Activated CD8-positive, alpha-beta T cell treated with anti-CD3 and anti-CD28 coated beads, Interleukin-2, amount 10 ng/mL, durations not matched to agents 7 days and 5 days (primary cell): Measurements from ENCODE around the gene MAP3K7. TPM values are rescaled to one million over a fixed set of nuclear protein-coding genes. Genes with fewer than 3 reads are reported as not detected.

Experiments
- ATAC-seq: fragments of 150-1000 bp; cut with Tn5 transposase; one replicate; pipeline ENCODE4 v1.10.0; 2021; ENCODE audit warnings: moderate library complexity
- CTCF ChIA-PET: fragments of 350-600 bp; sonication (Branson Sonifier 250); formaldehyde crosslinking; loops from one replicate; lab custom pipeline; 2021; ENCODE audit warnings: antibody characterized with exemption; lab: Charles Lee
- POLR2A ChIA-PET: fragments of 350-600 bp; sonication (Branson Sonifier 250); formaldehyde crosslinking; loops from one replicate; lab custom pipeline; 2021; ENCODE audit warnings: antibody characterized with exemption; lab: Charles Lee
- DNase-seq: peaks from one replicate; pipeline ENCODE4 v3.0.0-alpha.2; 2020
- H3K27ac Mint-ChIP-seq: one replicate; pipeline ENCODE4 v1.8.0; 2021; ENCODE audit warnings: mild to moderate bottlenecking, mixed read lengths
- H3K27me3 Mint-ChIP-seq: one replicate; pipeline ENCODE4 v1.8.0; 2021; ENCODE audit warnings: low read depth, mixed read lengths
- H3K36me3 Mint-ChIP-seq: one replicate; pipeline ENCODE4 v1.8.0; 2021; ENCODE audit warnings: low read depth, mixed read lengths
- H3K4me1 Mint-ChIP-seq: one replicate; pipeline ENCODE4 v1.8.0; 2021; ENCODE audit warnings: low read depth, mixed read lengths
- H3K4me3 Mint-ChIP-seq: one replicate; pipeline ENCODE4 v1.8.0; 2021; ENCODE audit warnings: mild to moderate bottlenecking, mixed read lengths
- H3K9me3 Mint-ChIP-seq: one replicate; pipeline ENCODE4 v1.8.0; 2022; ENCODE audit warnings: mixed read lengths; ENCODE audit not compliant: insufficient read depth
- total RNA-seq, 2 experiments: library from RNA; stranded (reverse); gene quantifications; one replicate each; pipeline ENCODE4 v1.2.3, GENCODE V29; 2021

MAP3K7 gene
- total RNA-seq, 2 experiments from 2014 or later = 27.8 to 28.1 TPM

GRCh38 chr6:90599151-90599550, 12.3 kb upstream of the MAP3K7 start:
- peaks cover 46% of the 10 kb centered on the region for H3K27me3 Mint-ChIP-seq
- no peaks in the 10 kb centered on the region for H3K9me3 Mint-ChIP-seq
- ChIA-PET POLR2A (interaction anchor here (1.2 kb wide), 1 partner anchor 12 kb away, joined by 4 read pairs; the partner anchor contains the start of gene MAP3K7), CTCF (interaction anchor here (1.1 kb wide), 1 partner anchor 11 kb away, joined by 4 read pairs; no protein-coding TSS in a partner anchor)
- no peak overlapping the region for H3K4me3 Mint-ChIP-seq
- no peak for DNase-seq
- H3K4me1 Mint-ChIP-seq = peaks cover 2% of the 10 kb centered on the region
- H3K36me3 Mint-ChIP-seq = no peaks in the 10 kb centered on the region
- ATAC-seq = no peak
- no peak overlapping the region for H3K27ac Mint-ChIP-seq

GRCh38 chr6:90598192-90598951, 11.5 kb upstream of the MAP3K7 start:
- ChIA-PET CTCF (interaction anchor here (1.1 kb wide), 1 partner anchor 11 kb away, joined by 4 read pairs; no protein-coding TSS in a partner anchor), POLR2A (interaction anchor here (1.2 kb wide), 1 partner anchor 11 kb away, joined by 4 read pairs; the partner anchor contains the start of gene MAP3K7)
- Mint-ChIP-seq H3K4me1 (peaks cover 2% of the 10 kb centered on the region), H3K27ac (no peak overlapping the region), H3K36me3 (no peaks in the 10 kb centered on the region), H3K27me3 (peaks cover 46% of the 10 kb centered on the region), H3K9me3 (no peaks in the 10 kb centered on the region), H3K4me3 (no peak overlapping the region)
- ATAC-seq = no peak
- DNase-seq = no peak

- no peaks in the 10 kb centered on the region for H3K36me3 Mint-ChIP-seq
- DNase-seq = no peak
- no peaks in the 10 kb centered on the region for H3K9me3 Mint-ChIP-seq
- no peak overlapping the region for H3K4me3 Mint-ChIP-seq
- ChIA-PET POLR2A (interaction anchor here (2.7 kb wide), 1 partner anchor 10 kb away, joined by 7 read pairs; the partner anchor contains the start of gene MAP3K7), CTCF (no interaction called here)
- no peak for ATAC-seq
- no peak overlapping the region for H3K27ac Mint-ChIP-seq
- H3K27me3 Mint-ChIP-seq = peaks cover 45% of the 10 kb centered on the region
- H3K4me1 Mint-ChIP-seq = peaks cover 2% of the 10 kb centered on the region
Measured at GRCh38 chr6:90596967-90597539, 10.2 kb upstream of the MAP3K7 start.

GRCh38 chr6:90595854-90596253, 9.0 kb upstream of the MAP3K7 start:
- H3K27me3 Mint-ChIP-seq = peaks cover 43% of the 10 kb centered on the region
- CTCF ChIA-PET = no interaction called here
- ATAC-seq (no peak), DNase-seq (no peak)
- no peak overlapping the region for H3K27ac Mint-ChIP-seq
- H3K36me3 Mint-ChIP-seq = no peaks in the 10 kb centered on the region
- H3K4me3 Mint-ChIP-seq = no peak overlapping the region
- peaks cover 2% of the 10 kb centered on the region for H3K4me1 Mint-ChIP-seq
- POLR2A ChIA-PET = interaction anchor here (0.6 to 2.7 kb wide), 2 partner anchors 9 to 969 kb away, joined by 4 to 7 read pairs; partner anchors contain the start of gene MAP3K7
- no peaks in the 10 kb centered on the region for H3K9me3 Mint-ChIP-seq

GRCh38 chr6:90586546-90586835, 381 bp downstream of the MAP3K7 start:
- Mint-ChIP-seq H3K4me3 (peak overlapping the region; percentile 90), H3K9me3 (no peaks in the 10 kb centered on the region), H3K36me3 (peaks cover 12% of the 10 kb centered on the region), H3K27ac (peak overlapping the region; percentile 97), H3K27me3 (peaks cover 19% of the 10 kb centered on the region), H3K4me1 (peaks cover 35% of the 10 kb centered on the region)
- DNase-seq (peak; percentile 50), ATAC-seq (peak; percentile 42)
- ChIA-PET POLR2A (interaction anchor here (0.6 to 1.4 kb wide), 4 partner anchors 8 to 1506 kb away, joined by 3 to 8 read pairs (median 4); partner anchors contain the start of gene PNRC1), CTCF (interaction anchor here (0.8 to 1.2 kb wide), 2 partner anchors 12 to 45 kb away, joined by 3 read pairs; no protein-coding TSS in a partner anchor)

- no peak for DNase-seq
- H3K4me3 Mint-ChIP-seq = peak overlapping the region; percentile 90
- peaks cover 16% of the 10 kb centered on the region for H3K27me3 Mint-ChIP-seq
- CTCF ChIA-PET = interaction anchor here (0.6 to 1.1 kb wide), 2 partner anchors 92 to 106 kb away, joined by 4 read pairs; no protein-coding TSS in a partner anchor
- H3K36me3 Mint-ChIP-seq = peaks cover 12% of the 10 kb centered on the region
- POLR2A ChIA-PET = interaction anchor here (0.6 kb wide), 1 partner anchor 383 kb away, joined by 3 read pairs; no protein-coding TSS in a partner anchor
- ATAC-seq = no peak
- no peak overlapping the region for H3K27ac Mint-ChIP-seq
- H3K9me3 Mint-ChIP-seq = no peaks in the 10 kb centered on the region
- H3K4me1 Mint-ChIP-seq = peaks cover 36% of the 10 kb centered on the region
Measured at GRCh38 chr6:90584636-90585255, 2.1 kb downstream of the MAP3K7 start.

GRCh38 chr6:90583836-90584481, 2.9 kb downstream of the MAP3K7 start:
- H3K36me3 Mint-ChIP-seq = peaks cover 12% of the 10 kb centered on the region
- peaks cover 11% of the 10 kb centered on the region for H3K27me3 Mint-ChIP-seq
- no peaks in the 10 kb centered on the region for H3K9me3 Mint-ChIP-seq
- H3K4me1 Mint-ChIP-seq = peaks cover 38% of the 10 kb centered on the region
- H3K4me3 Mint-ChIP-seq = no peak overlapping the region
- no peak overlapping the region for H3K27ac Mint-ChIP-seq
- ATAC-seq (no peak), DNase-seq (no peak)
- POLR2A ChIA-PET = no interaction called here
- CTCF ChIA-PET = interaction anchor here (0.6 to 1.1 kb wide), 2 partner anchors 91 to 105 kb away, joined by 4 read pairs; no protein-coding TSS in a partner anchor

GRCh38 chr6:90583179-90583835, 3.6 kb downstream of the MAP3K7 start:
- ChIA-PET CTCF (no interaction called here), POLR2A (interaction anchor here (0.5 kb wide), 1 partner anchor 177 kb away, joined by 3 read pairs; no protein-coding TSS in a partner anchor)
- Mint-ChIP-seq H3K36me3 (peaks cover 12% of the 10 kb centered on the region), H3K9me3 (no peaks in the 10 kb centered on the region), H3K27ac (no peak overlapping the region), H3K4me1 (peaks cover 38% of the 10 kb centered on the region), H3K4me3 (no peak overlapping the region), H3K27me3 (peaks cover 6% of the 10 kb centered on the region)
- ATAC-seq (no peak), DNase-seq (no peak)

- no peaks in the 10 kb centered on the region for H3K27me3 Mint-ChIP-seq
- POLR2A ChIA-PET = no interaction called here
- H3K27ac Mint-ChIP-seq = no peak overlapping the region
- H3K9me3 Mint-ChIP-seq = no peaks in the 10 kb centered on the region
- no peak overlapping the region for H3K4me3 Mint-ChIP-seq
- DNase-seq (no peak), ATAC-seq (no peak)
- CTCF ChIA-PET = interaction anchor here (1.2 to 1.4 kb wide), 2 partner anchors 102 to 295 kb away, joined by 3 to 4 read pairs; no protein-coding TSS in a partner anchor
- peaks cover 28% of the 10 kb centered on the region for H3K4me1 Mint-ChIP-seq
- H3K36me3 Mint-ChIP-seq = peaks cover 7% of the 10 kb centered on the region
Measured at GRCh38 chr6:90581146-90581545, 5.7 kb downstream of the MAP3K7 start.

- Mint-ChIP-seq H3K27me3 (no peaks in the 10 kb centered on the region), H3K9me3 (no peaks in the 10 kb centered on the region), H3K4me1 (peaks cover 12% of the 10 kb centered on the region), H3K36me3 (peaks cover 3% of the 10 kb centered on the region), H3K27ac (no peak overlapping the region), H3K4me3 (no peak overlapping the region)
- ATAC-seq (no peak), DNase-seq (no peak)
- ChIA-PET POLR2A (interaction anchor here (0.6 to 1.6 kb wide), 2 partner anchors 8 to 42 kb away, joined by 3 to 8 read pairs; partner anchors contain the start of gene MAP3K7), CTCF (interaction anchor here (0.7 kb wide), 1 partner anchor 8 kb away, joined by 3 read pairs; no protein-coding TSS in a partner anchor)
Measured at GRCh38 chr6:90578894-90579549, 7.8 kb downstream of the MAP3K7 start.
